Measurements from ENCODE around the gene APOL3.
"Not testable (repeated sequence)": the region's sequence is repeated elsewhere in the genome, so short reads cannot be mapped to it uniquely, and the experiment has no call there.

Gene APOL3

DNA sequence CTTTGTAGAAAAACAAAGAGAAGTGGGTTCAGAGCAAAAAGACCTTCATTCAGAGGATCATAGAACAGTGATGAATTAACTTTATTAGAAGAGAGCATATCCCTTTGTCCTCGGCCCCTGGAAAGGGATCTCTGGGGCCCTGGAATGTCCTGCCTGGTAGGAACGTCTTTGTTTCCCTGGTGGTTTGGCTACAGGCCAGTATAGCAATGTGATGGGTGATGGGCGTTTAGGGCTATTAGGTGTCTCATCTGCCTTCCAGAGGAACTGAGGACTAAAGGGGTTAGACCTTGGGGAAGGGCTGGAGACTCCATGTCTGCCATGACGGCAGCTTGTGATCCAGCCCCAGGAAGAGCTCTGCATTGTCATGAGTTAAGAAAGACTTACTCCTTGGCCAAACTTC lies 32.0 kb upstream of the APOL3 start:
- DNase-seq = no peak

DNA sequence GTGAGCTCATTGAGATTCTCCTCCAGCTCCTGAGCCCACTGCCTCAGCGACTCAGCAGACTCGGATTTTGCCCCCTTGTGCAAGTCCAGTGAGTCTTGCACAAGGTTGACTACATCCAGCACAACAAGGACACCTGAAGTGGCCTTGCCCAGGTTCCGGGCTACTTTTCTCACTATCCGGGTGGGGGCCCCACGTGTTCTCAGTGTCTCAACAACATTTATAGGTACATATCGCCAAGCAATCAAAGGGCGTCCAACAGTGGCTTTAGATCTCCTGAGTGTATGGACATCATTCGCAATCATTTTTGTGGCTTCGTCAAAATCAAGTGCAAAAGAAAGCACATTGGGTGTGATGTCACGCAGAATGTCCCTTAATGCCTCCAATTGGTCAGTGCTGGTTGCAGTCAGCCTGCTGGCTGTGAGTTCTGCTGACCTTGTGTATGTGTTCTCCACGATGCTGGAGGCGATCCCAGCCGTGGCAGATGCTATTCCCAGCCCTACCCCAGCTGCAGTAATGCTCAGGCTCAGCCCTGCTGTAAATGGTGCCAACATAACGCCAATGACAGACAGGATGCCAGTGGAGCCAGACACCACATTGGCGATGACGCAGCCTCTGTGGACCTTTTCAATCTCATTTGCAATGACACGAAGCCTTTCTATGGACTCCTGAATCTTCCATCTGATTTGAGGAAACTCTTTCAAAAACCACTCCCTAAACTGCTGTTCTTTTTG lies 30.7 kb upstream of the APOL3 start:
- DNase-seq = no peak

DNA sequence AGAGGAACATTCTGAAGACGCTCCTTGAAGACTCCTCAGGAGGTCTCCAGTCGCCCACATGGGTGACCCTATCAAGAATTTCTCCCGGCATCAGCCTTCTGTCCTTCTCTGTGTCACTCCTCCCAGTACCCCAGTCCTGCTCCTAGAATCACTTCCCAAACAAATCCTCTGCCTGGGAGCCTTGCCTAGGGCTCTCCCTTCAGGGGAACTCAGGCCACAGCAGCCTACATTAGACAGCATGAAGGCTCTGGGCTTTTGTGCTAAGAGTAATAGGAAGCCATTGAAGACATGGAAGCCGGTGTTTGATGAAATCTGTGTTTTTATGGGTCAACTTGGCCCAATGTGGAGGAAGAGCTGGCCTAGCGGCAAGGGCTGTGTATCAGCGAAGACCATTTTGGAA lies 27.3 kb upstream of the APOL3 start:
- not testable (repeated sequence) for DNase-seq

DNA sequence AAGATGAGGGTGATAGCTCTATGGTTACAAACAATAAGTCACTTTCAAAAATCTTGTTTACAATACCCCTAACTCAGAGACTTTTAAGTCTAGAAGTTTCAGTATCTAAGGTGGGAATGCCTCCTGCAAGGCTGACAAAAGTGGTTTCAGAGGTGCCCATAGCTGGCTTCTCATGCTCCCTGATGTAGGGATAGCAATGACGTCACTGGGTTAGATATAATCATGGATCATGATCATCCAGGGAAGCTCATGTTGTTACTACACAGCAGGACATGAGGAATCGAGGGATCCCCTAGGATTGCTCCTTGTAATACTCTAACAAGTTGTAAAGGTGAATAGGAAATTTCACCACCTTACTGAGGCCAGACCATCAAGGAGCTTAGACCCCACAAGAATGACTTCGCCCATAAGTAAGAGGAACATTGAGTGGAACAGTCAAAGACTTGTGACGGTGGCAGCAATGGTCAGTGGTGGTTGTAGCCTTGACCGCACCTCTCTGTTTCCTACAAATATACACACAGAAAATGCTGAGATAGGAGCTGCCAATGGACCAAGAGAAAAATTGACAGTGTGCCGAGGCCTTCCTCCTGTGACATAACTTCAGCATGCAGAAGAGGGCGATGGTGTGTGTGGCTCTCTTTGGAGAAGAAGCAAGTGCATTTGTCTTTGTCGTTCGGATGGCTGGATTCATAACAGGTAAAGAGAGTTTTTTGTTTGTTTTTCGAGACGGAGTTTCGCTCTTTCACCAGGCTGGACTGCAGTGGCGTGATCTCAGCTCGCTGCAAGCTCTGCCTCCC lies 25.5 kb upstream of the APOL3 start:
- DNase-seq = no peak

DNA sequence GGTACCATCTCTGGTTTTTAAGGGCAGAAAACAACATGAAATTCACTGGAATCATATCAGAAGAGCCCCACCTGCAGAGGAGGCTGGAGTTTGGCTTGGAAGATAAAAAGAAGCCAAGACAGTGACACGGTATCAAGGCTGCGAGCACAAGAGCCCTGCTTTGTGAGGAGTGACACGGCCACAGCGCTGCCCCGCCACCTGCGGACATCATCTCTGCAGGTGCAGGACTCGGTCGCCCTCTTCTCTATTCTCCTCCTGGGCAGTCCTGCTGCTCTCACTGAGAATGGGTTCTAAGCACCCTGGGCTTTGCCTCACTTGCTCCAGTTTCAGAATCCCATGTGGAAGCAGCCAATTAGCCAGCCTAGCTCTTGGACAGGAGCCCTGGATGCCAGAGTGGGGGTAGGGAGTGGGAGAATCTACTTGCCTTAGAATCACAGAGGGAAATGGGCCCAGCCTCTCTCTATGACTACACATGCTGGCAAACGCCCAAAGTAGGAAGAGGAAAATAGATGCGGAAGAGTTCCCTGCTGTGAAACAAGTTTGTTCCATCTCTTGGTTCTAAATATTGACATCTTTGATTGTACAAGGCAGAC lies 24.0 kb upstream of the APOL3 start:
- no peak for DNase-seq

DNA sequence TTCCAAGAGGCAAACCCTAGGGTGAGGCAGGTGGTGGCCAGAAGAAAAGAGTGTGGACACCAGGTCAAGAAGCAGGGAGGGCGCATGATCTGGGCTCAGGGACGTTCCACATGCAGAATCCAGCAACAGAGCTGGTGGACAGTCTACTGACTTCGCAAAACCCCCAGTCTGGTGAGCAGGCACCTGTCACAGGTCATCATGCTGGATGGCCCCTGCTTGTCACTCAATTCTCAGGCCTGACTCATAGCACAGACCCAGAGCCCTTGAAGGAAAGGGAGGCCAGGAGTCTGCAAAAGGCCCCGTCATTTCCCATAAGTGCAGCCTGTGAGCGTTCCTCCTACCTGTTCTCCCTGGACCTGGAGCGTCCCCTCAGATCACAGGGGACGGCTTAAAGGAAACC lies 22.9 kb upstream of the APOL3 start:
- DNase-seq = no peak

DNA sequence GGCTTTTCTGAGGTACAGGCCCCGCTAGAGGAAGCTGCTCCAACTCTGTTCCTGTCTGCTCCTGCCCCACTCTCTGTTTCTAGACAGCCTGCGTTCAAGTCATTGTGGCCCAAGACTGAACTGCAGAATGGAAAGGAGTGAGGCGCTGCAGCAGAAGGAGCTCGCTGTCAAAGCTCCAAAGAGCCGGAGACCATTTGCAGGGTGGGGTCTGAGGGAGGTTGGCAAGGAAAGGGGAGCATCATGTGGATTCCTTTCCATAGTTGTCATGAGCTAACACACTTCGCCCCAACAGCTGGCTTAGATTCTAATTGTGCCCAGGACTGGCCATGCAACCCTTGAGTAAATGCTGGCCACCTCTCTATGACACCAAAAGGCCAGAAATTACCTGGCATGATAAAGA lies 22.3 kb upstream of the APOL3 start:
- no peak for DNase-seq

DNA sequence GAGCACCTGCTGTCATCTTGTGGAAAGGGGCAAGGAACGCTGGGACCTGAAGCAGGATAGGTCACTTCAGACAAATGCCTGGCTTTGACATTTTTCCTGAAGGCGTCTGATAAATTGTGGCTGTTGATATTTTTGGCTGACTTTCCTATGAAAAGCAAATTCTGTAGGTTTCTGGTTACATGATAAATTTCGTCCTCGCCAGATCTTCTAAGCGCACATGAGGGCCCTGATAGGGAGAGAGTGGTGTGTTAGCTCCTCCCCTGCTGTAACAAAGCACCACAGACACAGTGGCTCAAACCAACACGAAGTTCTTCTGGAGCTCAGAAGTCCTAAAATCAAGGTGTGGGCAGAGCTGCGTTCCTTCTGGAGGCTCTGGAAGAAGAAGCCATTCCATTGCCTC lies 21.5 kb upstream of the APOL3 start:
- no peak for DNase-seq

DNA sequence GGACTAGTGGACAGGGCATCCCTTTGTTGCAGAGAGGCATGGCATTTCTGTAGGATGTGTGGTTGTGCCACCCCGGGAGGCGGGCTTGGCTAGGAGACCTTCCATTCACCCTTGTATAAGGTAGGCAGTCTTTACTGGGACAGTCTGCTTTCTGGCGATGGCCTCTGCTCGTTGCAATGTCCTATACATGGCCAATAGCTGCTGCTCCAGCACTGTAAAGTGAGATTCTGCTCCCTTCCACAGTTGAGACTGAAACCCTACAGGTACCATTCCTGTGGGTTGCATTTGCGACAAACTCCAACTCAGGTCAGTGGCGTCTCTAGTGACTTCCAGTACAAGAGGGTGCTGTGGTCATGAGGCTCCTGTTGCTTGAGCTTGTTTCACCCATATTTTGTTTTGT lies 20.4 kb upstream of the APOL3 start:
- DNase-seq = no peak

DNA sequence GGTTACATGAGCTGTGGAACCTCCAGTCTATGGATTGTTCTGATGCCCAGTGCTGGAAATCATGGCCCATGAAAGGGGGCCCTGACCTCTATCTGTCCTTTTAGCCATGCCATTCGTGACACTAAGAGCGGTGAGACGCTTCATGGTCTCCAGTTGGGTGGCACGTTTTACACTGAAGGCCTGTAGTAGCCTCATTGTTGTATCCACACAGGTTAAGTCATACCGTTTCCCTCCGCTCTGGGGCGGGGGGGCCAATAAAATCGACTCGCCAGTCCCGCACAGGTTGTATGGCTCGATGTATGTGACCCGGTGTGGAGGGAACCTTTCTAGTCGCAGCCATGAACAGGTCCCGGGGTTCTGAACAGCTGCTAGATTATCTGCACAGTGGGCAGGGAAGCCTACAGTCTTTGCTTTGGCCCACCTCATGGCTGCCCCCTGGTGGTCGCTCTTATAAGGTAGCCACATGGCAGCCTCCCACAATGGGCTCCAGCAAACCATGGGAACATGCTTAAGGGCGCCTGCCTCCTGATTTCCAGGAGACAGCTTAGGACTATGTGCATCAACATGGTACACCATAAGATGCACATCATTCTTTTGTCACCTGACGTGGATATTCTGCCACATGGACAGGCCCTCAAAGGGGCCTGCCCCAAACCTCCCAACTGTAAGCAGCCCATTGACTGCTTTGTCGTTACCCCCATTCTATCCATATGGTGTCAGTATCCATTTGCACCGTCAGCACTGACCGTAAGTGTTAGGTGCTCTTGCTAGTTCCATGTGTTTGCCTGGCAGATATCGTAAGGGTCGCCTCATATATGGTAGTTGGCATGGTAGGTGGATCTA lies 19.7 kb upstream of the APOL3 start:
- no peak for DNase-seq

DNA sequence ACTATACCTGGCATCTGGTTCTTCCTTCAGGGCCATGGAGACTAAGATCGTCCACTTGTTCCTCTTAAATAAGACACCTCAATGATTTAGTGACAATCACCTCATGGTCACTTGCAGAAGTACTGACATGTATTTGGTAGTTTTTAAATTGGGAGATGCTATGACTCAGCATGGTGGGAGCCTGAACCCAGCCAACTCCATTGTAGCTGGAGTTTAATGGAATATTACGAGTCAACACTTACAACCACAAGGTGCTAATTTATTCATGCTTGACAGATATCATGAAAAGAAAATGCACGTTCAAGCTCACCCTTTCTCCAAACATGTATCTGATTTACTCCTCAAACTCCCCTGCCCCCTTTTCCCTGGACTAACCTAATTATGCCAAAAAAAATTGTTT lies 16.6 kb upstream of the APOL3 start:
- DNase-seq = no peak

DNA sequence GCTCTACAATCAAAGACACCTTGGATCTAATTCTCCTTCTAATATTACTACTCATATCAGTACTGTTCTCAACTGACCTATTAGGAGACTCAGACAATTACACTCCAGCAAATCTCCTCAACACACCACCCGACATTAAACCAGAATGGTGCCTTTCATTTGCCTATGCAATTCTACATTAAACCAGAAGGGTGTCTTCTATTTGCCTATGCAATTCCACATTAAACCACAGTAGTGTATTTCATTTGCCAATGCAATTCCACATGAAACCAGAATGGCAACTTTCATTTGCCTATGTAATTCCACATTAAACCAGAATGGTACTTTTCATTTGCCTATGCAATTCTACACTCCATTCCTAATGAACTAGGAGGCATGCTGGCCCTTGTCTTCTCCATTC lies 15.3 kb upstream of the APOL3 start:
- DNase-seq = no peak

DNA sequence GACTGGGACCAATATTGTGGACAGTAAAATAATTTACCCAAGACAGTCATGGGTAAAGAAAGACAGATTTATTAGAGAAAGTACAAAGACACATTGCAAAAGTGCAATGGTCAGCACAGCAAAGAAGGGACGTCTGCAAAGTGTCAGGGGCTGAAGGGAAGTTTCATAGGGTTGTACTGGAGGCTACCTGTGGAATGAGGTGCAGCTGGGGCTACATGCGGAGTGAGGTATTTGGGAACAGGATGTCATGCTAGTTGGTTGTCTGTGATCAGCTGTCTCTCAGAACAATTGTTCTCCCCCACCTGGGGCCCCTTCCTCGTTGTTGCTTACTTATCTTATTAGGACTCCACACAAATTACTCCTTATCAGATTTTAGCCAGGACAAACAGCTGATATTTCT lies 11.4 kb upstream of the APOL3 start:
- no peak for DNase-seq

DNA sequence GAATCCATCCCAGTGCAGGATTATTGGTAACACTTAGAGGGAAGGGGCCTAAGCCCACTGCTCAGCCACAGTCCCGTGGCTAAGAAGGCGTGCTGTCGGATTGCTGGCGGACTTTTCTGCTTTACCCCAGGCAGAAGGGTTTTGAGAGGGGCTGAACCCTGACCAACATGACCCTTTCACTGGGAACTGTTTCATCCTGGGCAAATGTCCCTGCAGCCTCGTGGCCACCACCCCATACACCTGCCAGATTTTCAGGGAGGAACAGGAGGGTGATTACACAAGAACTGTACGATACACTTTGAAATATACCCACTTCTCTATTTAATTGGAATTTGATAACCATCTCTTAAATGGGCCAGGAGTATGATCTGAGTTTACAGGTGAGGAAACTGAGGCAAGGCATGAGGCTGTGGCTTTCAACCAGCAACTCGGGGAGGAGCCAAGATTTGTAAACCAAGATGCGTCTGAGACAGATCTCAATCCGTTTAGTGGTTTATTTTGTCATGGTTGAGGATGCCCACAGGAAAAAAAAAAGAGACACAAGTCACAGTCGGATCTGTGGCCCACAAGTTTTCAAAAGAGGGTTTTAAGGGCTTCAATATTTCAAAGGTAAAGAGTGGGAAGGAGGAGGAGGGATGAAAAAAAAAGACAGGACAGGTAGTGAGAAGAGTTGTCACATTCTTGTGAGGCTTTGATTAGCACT lies 6.1 kb upstream of the APOL3 start:
- DNase-seq = no peak

DNA sequence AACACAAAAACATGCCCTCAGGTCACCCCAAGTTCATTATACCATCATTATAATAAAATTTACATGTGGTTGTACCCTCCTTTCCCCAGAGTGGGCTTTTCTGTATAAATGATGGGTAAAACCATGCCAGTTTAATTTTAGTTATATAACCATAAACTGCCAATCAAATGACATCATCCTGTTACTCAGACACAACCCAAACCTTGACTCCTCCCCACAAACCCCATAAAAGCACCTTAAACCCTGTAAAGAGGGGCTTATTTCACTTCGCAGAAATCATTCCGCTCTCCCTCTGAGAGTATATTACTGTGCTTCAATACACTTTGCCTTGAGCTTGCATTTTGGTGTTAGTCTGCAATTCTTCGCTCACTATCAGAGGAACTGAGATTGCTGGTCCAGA lies 5.5 kb upstream of the APOL3 start:
- DNase-seq = no peak

DNA sequence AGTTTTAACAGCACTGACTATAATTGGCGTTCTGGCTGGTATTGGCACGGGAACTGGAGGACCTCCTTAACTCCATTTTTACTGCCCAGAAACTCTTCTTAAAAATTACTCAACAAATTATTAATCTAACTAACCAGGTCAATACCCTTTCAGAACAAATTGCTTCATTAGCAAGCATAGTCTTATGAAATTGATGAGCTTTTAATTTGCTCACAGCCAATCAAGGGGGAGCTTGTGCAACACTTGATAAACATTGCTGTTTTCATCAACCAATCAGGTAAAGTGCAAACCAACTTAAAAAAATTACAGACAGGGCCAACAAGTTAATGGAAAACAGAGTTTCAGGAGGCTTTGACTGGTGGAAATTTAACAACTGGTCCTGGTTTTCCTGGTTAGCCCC lies 4.6 kb upstream of the APOL3 start:
- DNase-seq = no peak

DNA sequence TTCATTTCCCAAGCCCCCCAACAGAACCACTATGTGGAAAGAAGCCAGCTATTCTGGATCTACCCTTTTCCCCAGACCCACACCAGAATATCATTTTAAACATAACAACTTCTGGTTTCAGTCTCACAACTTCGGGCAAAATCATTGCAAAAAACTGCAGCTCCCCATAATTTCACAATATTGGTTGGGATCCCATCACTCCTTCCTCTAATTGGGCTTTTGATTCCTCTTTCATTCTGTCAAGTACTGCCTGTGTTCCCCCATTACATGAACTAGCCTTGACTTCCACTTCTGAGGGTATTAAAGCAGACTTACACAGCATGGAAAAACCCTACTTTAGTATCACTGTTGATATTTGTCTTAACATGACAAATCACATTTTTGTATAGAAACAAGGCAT lies 4.1 kb upstream of the APOL3 start:
- DNase-seq = no peak

DNA sequence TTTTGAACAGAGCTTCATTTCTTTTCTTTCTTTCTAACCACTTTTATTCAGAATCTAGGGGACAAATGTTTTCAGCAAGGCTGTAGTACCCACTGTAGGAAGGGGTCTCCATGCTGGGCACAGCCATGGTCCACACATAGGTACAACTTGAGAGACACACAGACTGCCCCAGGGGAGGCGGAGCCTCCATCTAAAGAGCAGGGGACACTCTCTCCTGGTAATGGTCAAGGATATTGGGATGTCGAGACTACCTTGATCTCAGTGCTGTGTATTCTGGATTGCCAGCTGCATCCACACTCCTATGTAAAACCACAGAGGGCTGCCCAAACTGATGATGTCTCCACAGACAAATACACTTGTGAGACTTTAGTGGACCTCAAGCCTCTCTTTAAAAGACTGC lies 2.9 kb upstream of the APOL3 start:
- no peak for DNase-seq

DNA sequence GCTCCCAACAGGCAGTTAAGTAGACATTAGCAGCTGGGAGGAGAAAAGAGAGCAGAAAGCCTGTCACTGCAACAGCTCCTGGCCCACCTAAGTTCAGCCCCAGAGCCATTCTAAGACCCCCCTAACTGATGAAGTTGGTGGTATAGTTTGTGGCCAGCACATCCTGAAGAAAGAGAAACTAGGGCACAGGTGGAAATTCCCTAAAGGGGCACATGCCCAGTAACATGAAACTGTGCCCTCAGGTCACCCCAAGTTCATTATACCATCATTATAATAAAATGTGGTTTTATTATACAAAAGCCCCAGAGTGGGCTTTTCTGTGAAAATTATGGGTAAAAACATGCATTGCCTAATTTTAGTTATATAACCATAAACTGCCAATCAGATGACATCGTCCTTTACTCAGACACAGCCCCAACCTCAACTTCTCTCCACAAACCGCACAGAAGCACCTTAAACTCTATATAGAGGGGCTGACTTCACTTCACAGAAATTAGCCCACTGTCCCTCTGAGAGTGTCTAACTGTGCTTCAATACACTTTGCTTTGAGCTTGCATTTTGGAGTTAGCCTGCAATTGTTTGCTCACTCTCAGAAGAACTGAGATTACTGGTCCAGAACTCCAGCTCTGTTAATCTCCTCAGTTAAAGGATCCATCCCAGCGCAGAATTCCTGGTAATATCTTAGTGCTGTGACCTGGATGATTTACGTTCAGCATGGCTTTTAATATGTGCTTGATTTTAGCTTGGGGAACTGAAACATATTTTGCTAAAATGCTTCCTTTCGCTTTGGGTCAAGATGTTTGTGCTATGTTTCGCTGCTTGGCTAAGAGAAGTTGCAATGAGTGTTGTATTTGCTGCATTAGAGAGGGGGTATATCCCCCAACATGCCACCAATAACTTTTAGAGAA lies 1.8 kb upstream of the APOL3 start:
- DNase-seq = no peak

DNA sequence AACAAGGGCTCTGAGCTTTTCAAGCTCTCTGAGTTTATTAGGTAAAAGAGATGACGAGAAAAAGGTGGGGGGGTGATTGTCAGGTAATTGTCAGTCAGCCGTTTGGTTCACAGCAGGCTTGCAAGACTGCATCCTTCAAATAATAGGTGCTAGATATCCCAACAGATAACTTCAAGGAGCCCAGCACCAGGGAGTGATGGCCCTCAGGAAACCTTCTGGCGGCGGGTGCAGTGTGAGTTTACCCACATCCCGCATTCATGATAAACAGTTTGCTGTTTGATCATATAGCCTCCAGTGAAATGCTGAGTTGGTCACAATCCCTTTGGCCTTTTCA lies 1.2 kb upstream of the APOL3 start:
- DNase-seq = not testable (repeated sequence)

DNA sequence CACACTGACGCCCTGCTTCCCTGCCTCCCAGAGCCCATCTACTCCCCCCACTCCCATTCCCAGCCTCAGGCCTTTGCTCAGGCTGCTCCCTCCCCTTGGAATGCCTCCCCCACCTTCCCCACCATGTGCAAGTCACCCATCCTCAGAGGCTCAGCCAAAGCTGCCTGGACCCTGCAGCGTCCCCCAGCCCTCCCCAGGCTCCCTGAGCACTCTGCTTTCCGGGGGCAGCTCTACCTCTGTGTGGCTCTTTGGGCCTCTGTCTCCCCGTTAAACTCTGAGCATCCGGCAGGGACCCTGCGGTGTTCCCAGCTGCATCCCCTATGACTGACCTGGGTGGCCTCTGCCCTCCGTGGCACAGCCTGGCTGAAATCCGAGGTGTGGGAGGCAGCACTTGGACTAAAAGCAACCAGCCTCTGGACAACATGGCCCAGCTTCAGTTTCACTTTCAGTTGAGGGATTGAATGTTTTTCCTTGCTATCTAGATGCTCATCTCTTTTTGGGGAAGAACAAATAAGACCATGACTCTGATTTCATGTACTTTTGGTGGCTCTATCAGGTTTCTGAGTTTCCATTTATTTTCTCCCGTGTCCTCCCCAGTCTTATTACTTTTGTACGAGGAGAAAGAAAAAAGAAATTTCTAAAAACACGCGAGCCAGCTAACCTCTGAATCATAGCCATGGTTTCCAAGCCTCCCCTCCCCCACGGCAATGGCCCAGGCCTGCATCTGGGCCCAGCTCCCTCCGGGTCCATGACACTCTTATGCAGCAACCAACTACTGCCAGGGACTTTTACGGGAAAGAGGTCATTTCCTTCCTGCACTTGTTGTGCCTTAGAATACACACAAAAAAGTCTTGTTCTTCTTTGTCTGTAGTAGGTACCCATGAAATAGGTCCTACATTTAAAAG lies 3.8 kb downstream of the APOL3 start:
- DNase-seq = no peak
